Fibroblast of the aortic adventitia (primary cell): ENCODE measurements around the gene TACC2. TPM values are rescaled to one million over a fixed set of nuclear protein-coding genes. Genes with fewer than 3 reads are reported as not detected.
A peak's percentile ranks its signal among the peaks of the same experiment; 100 is the strongest.
"Not testable (repeated sequence)": the region's sequence is repeated elsewhere in the genome, so short reads cannot be mapped to it uniquely, and the experiment has no call there.

Experiments used
- DNase-seq: peaks from one replicate; pipeline ENCODE4 v3.0.0-alpha.2; 2010; ENCODE audit warnings: low read depth
- H3K4me3 ChIP-seq: 2 replicates; pipeline ENCODE4 v1.5.1; 2011; ENCODE audit warnings: low read depth, mild to moderate bottlenecking, control low read depth, low read length, moderate library complexity
- CTCF ChIP-seq: IDR thresholded peaks from 2 replicates; pipeline ENCODE4 v1.5.1; 2011; ENCODE audit warnings: mild to moderate bottlenecking, low read length, control low read depth, inconsistent platforms; ENCODE audit not compliant: insufficient read depth
- total RNA-seq: library from RNA; depleted of rRNA; stranded (reverse); fragments of >200 nt; gene quantifications from 2 replicates; pipeline ENCODE4 v1.2.3, GENCODE V29; 2012; ENCODE audit warnings: low replicate concordance

Gene TACC2
- total RNA-seq, 1 donor: 9.2 TPM

DNA sequence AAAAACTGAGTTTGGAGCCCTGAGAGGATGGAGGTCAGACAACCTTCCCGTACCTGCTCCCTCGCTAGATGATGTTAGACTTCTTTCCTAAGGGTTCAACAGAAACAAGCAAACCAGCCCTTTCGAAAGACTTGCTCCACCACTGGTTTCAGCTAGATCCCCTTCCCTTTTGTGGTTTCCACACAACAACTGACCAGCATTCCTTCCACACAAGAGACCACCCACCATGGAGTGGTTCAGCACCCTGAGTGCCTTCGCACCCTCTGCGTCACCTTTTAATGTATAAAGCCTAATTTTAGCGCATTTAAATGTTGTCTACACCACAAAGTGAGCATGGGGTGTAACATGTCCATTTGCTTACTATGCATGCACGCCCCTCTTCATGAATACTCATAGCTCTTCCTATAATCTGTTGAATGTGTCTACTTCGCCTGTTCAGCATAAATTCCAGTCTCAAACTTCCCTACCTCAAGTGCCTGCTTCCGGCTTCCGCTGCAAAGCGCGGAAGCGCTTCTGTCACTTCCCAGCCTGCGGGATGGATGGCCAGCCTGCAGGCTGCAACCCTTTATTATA, 69.0 kb downstream of the TACC2 start:
- H3K4me3 ChIP-seq: no peak overlapping the region
- TF ChIP-seq CTCF: no peak
- DNase-seq: no peak

DNA sequence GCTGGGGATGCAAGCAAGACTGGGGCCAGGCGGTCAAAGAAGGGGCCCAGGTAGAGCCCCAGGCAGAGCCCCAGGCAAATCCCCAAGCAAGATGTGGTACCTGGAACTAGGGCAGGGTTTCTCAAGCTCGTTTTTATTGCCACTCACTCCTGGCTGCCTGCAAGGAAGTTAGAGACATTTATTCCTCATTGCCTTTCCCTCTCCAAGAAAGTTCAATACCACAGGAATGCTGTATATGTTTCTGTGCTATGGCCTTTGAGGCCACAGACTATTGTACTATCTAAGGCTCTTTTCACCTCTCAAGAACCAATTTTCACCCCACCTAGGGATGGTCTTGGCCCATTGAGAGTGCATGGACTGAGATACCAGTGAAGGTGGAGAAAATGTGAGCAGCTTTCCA, 71.3 kb downstream of the TACC2 start:
- peak; percentile 13 for DNase-seq
- H3K4me3 ChIP-seq: no peak overlapping the region
- TF ChIP-seq CTCF: no peak

DNA sequence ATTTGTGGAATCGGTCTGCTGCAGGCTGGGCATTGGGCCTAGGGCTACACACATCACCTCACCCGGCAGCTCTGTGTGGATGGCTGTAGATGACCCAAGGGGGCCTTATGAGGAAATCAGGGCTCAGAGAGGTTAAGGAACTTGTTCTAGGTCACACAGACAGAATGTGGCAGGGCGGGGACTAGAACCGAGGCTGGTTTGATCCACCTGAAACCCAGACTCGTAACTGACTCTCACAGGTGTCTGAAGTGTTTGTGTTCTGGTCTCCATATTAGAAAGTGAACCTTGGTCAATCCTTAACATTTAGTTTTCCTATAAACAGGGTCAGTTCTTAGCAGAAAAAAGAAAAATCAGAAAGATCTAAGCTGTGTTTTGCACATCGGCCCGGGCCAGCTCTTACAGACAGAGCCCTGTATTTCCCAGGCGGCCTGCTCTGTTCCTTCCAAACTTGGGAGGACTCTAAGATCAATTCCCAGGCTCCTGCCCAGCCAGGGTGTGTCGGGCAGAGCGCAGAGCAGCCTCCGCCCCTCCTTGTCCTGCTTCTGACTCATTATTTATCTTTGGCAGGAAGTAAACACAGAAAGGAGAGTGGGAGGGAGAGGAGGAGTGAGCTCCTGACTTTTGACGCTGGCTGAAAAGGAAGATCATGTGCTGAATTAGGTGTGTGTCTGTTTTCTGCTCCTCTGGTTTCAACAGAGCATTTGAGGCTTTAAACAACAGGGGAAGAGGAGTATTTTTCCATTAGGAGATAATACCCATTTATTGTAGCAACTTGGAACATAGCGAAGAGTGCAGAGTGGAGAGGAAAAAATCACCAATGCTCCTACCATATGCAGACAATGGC, 74.1 kb downstream of the TACC2 start:
- peak; percentile 89 for DNase-seq
- no peak overlapping the region for H3K4me3 ChIP-seq
- TF ChIP-seq CTCF: no peak

- DNase-seq, H3K4me3 ChIP-seq: not testable (repeated sequence)
Observed at GRCh38 chr10:122066337-122066939, 77.5 kb downstream of the TACC2 start.

DNA sequence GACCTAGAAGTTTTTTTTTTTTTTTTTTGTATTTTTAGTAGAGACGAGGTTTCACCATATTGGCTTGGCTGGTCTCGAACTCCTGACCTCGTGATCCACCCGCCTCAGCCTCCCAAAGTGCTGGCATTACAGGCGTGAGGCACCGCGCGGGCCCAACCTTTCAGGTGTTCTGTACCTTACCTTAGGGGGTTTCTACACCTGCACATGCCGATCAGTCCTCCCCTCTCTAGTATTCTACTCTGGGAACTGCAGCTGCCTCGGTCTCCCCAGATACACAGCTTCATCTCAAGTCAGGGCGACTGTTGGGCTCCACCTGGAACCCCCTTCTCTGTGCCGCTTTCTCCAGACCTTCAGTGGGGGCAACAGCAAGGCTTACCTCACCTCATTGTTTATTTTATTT, 79.9 kb downstream of the TACC2 start:
- TF ChIP-seq CTCF: no peak
- no peak overlapping the region for H3K4me3 ChIP-seq

DNA sequence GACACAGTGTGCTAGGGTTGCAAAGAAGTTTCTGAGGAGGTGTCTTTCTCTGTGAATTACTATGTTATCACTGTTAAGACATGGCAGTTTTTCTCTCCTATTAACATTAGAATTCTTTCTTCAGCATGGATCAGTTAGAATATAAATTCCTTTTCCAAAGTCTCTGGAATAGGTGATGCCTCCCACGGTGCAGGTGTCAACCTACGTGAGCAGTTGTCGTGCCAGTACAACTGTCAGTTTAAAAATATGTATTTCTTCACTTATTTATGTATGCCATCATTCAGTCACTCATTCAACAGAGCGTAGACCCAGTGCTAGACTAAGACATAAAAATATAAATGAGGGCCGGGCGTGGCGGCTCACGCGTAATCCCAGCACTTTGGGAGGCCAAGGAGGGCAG, 83.5 kb downstream of the TACC2 start:
- no peak overlapping the region for H3K4me3 ChIP-seq
- no peak for DNase-seq
- no peak for TF ChIP-seq CTCF

More for the DNA sequence above, 79.9 kb downstream of the TACC2 start:
- DNase-seq: no peak

DNA sequence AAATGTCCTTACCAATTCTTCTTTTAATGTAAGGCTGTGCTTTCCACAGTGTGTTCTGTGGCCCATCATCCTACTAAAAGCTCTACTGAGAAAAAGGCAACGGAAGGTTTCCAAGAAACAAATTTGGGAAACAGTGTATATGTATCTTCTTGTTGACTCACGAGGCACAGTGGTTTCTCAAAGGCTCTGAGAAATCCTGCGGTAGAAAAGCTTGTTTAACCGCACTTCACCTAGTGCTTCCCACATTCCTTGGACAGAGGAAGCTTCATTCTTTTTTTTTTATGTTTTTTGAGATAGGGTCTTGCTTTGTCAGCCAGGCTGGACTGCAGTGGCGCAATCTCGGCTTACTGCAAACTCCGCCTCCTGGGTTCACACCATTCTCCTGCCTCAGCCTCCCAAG, 84.5 kb downstream of the TACC2 start:
- TF ChIP-seq CTCF: no peak
- DNase-seq: no peak
- no peak overlapping the region for H3K4me3 ChIP-seq
